ENCODE measurements around the gene BCR. TPM values are rescaled to one million over a fixed set of nuclear protein-coding genes. Genes with fewer than 3 reads are reported as not detected.

The BCR gene
- total RNA-seq, 2 experiments from 2014 or later: 60.0 to 64.8 TPM

GRCh38 chr22:23233752-23234408 is 53.6 kb downstream of the BCR start:
- Mint-ChIP-seq H3K27me3 (no peaks in the 10 kb centered on the region), H3K9me3 (peaks cover under 1% of the 10 kb centered on the region), H3K4me3 (no peak overlapping the region), H3K36me3 (ENCODE audit: low read depth) (peaks cover 21% of the 10 kb centered on the region), H3K4me1 (ENCODE audit: low read depth) (peaks cover 63% of the 10 kb centered on the region), H3K27ac (peak overlapping the region; percentile 79)
- ChIA-PET POLR2A (interaction anchor here (1.4 kb wide), 1 partner anchor 9 kb away, joined by 4 read pairs; no protein-coding TSS in a partner anchor), CTCF (no interaction called here)
- peaks cover 87% of the 10 kb centered on the region for H3K4me1 ChIP-seq (ENCODE audit: insufficient read depth, low read length)
- H3K27me3 ChIP-seq (ENCODE audit: control insufficient read depth in 1 of 2, insufficient read depth in 2 of 2, low read length in 2 of 2): no peaks in the 10 kb centered on the region
- H3K27ac ChIP-seq (ENCODE audit: low read depth in 1 of 2, low read length in 2 of 2): no peak overlapping the region
- no peak for DNase-seq
- no peaks in the 10 kb centered on the region for H3K36me3 ChIP-seq (ENCODE audit: insufficient read depth, low read length)
- peaks cover 6 to 9% of the 10 kb centered on the region in 2 experiments for H3K9me3 ChIP-seq (ENCODE audit: control insufficient read depth in 1 of 2, insufficient read depth in 1 of 2, low read length in 2 of 2)
- no peak for TF ChIP-seq CTCF (IDR thresholded peaks at IDR 0.05)
- intact Hi-C loops (cut with DNase I, micrococcal nuclease): no loop called here
- no peak overlapping the region for H3K4me3 ChIP-seq (ENCODE audit: low read length)
- no peak for ATAC-seq (ENCODE audit: poor library complexity)

- ATAC-seq (ENCODE audit: poor library complexity): no peak
- Mint-ChIP-seq H3K27me3 (no peaks in the 10 kb centered on the region), H3K36me3 (ENCODE audit: low read depth) (peaks cover 15% of the 10 kb centered on the region), H3K4me1 (ENCODE audit: low read depth) (peaks cover 66% of the 10 kb centered on the region), H3K9me3 (no peaks in the 10 kb centered on the region), H3K4me3 (no peak overlapping the region), H3K27ac (peak overlapping the region; percentile 79)
- DNase-seq: no peak
- no peak overlapping the region for H3K27ac ChIP-seq (ENCODE audit: low read depth in 1 of 2, low read length in 2 of 2)
- intact Hi-C loops (cut with DNase I, micrococcal nuclease): no loop called here
- CTCF ChIA-PET: no interaction called here
- H3K36me3 ChIP-seq (ENCODE audit: insufficient read depth, low read length): no peaks in the 10 kb centered on the region
- peaks cover 90% of the 10 kb centered on the region for H3K4me1 ChIP-seq (ENCODE audit: insufficient read depth, low read length)
- H3K27me3 ChIP-seq (ENCODE audit: control insufficient read depth in 1 of 2, insufficient read depth in 2 of 2, low read length in 2 of 2): no peaks in the 10 kb centered on the region
- H3K4me3 ChIP-seq (ENCODE audit: low read length): no peak overlapping the region
- peaks cover 1 to 10% of the 10 kb centered on the region in 2 experiments for H3K9me3 ChIP-seq (ENCODE audit: control insufficient read depth in 1 of 2, insufficient read depth in 1 of 2, low read length in 2 of 2)
- TF ChIP-seq CTCF (IDR thresholded peaks at IDR 0.05): no peak
- POLR2A ChIA-PET: interaction anchor here (1.4 kb wide), 1 partner anchor 8 kb away, joined by 4 read pairs; no protein-coding TSS in a partner anchor
These were observed 54.3 kb downstream of the BCR start for GRCh38 chr22:23234409-23235161.

- H3K27ac Mint-ChIP-seq: peak overlapping the region; percentile 55
- no peak for TF ChIP-seq CTCF (IDR thresholded peaks at IDR 0.05)
- peaks cover 61% of the 10 kb centered on the region for H3K4me1 Mint-ChIP-seq (ENCODE audit: low read depth)
- Histone ChIP-seq H3K27me3 (ENCODE audit: control insufficient read depth in 1 of 2, insufficient read depth in 2 of 2, low read length in 2 of 2) (no peaks in the 10 kb centered on the region), H3K4me1 (ENCODE audit: insufficient read depth, low read length) (peaks cover 83% of the 10 kb centered on the region), H3K27ac (ENCODE audit: low read depth in 1 of 2, low read length in 2 of 2) (no peak overlapping the region), H3K4me3 (ENCODE audit: low read length) (no peak overlapping the region), H3K36me3 (ENCODE audit: insufficient read depth, low read length) (no peaks in the 10 kb centered on the region), H3K9me3 (ENCODE audit: control insufficient read depth in 1 of 2, insufficient read depth in 1 of 2, low read length in 2 of 2) (peaks cover 0 to 7% of the 10 kb centered on the region in 2 experiments)
- CTCF ChIA-PET: no interaction called here
- H3K27me3 Mint-ChIP-seq: no peaks in the 10 kb centered on the region
- no peak for ATAC-seq (ENCODE audit: poor library complexity)
- POLR2A ChIA-PET: no interaction called here
- peaks cover 7% of the 10 kb centered on the region for H3K36me3 Mint-ChIP-seq (ENCODE audit: low read depth)
- intact Hi-C loops (cut with DNase I, micrococcal nuclease): no loop called here
- no peaks in the 10 kb centered on the region for H3K9me3 Mint-ChIP-seq
- DNase-seq: no peak
- no peak overlapping the region for H3K4me3 Mint-ChIP-seq
These were observed 55.1 kb downstream of the BCR start for GRCh38 chr22:23235425-23235824.
